Progenitor cell of endocrine pancreas (in vitro differentiated cells): ENCODE data around the gene KCNJ5. TPM values are rescaled to one million over a fixed set of nuclear protein-coding genes. Genes with fewer than 3 reads are reported as not detected.

Experiments used
- DNase-seq: peaks from one replicate; pipeline ENCODE4 v3.0.0; 2021; ENCODE audit warnings: low spot score; ENCODE audit not compliant: unreplicated experiment
- H3K27ac Mint-ChIP-seq: 2 replicates; pipeline ENCODE4 v1.8.0; 2021; ENCODE audit warnings: mild to moderate bottlenecking, moderate library complexity, mixed read lengths
- H3K27me3 Mint-ChIP-seq: 2 replicates; pipeline ENCODE4 v1.8.0; 2021; ENCODE audit warnings: mixed read lengths
- H3K36me3 Mint-ChIP-seq: 2 replicates; pipeline ENCODE4 v1.8.0; 2022; ENCODE audit warnings: mixed read lengths; ENCODE audit not compliant: insufficient read depth
- H3K4me1 Mint-ChIP-seq: 2 replicates; pipeline ENCODE4 v1.8.0; 2021; ENCODE audit warnings: low read depth, mixed read lengths
- H3K4me3 Mint-ChIP-seq: 2 replicates; pipeline ENCODE4 v1.8.0; 2021; ENCODE audit warnings: low read depth, mild to moderate bottlenecking, moderate library complexity, mixed read lengths
- H3K9me3 Mint-ChIP-seq: 2 replicates; pipeline ENCODE4 v1.8.0; 2021; ENCODE audit warnings: low read depth, mixed read lengths
- CTCF ChIP-seq: fragments of 200-600 bp; sonication (generic); IDR thresholded peaks from one replicate; pipeline ENCODE4 v1.5.0; 2021; ENCODE audit warnings: antibody characterized with exemption, mild to moderate bottlenecking; ENCODE audit not compliant: unreplicated experiment
- total RNA-seq: library from RNA; stranded (reverse); gene quantifications from 2 replicates; pipeline ENCODE4 v1.2.1, GENCODE V29; 2021

Gene KCNJ5
- total RNA-seq, 1 donor from 2014 or later = 1.1 TPM

GRCh38 chr11:128925250-128925600 lies 34.1 kb downstream of the KCNJ5 start:
- DNase-seq = no peak
- no peaks in the 10 kb centered on the region for H3K9me3 Mint-ChIP-seq
- H3K4me1 Mint-ChIP-seq = no peaks in the 10 kb centered on the region
- H3K4me3 Mint-ChIP-seq = no peak overlapping the region
- H3K27ac Mint-ChIP-seq = peak overlapping the region; percentile 35
- peaks cover 59% of the 10 kb centered on the region for H3K27me3 Mint-ChIP-seq
- H3K36me3 Mint-ChIP-seq = no peaks in the 10 kb centered on the region
- no peak for TF ChIP-seq CTCF

GRCh38 chr11:128926000-128926399 lies 34.8 kb downstream of the KCNJ5 start:
- H3K4me3 Mint-ChIP-seq = no peak overlapping the region
- peaks cover 51% of the 10 kb centered on the region for H3K27me3 Mint-ChIP-seq

GRCh38 chr11:128926437-128927107 lies 35.4 kb downstream of the KCNJ5 start:
- DNase-seq = no peak
- H3K9me3 Mint-ChIP-seq = no peaks in the 10 kb centered on the region
- no peak overlapping the region for H3K27ac Mint-ChIP-seq
- no peak overlapping the region for H3K4me3 Mint-ChIP-seq
- H3K27me3 Mint-ChIP-seq = peaks cover 46% of the 10 kb centered on the region
- no peaks in the 10 kb centered on the region for H3K4me1 Mint-ChIP-seq
- TF ChIP-seq CTCF = no peak
- no peaks in the 10 kb centered on the region for H3K36me3 Mint-ChIP-seq

More at GRCh38 chr11:128926000-128926399, 34.8 kb downstream of the KCNJ5 start:
- no peak for TF ChIP-seq CTCF
- Mint-ChIP-seq H3K36me3 (no peaks in the 10 kb centered on the region), H3K4me1 (no peaks in the 10 kb centered on the region), H3K9me3 (no peaks in the 10 kb centered on the region), H3K27ac (no peak overlapping the region)
- DNase-seq = no peak

- Mint-ChIP-seq H3K36me3 (no peaks in the 10 kb centered on the region), H3K4me3 (no peak overlapping the region), H3K27me3 (peaks cover 49% of the 10 kb centered on the region), H3K27ac (no peak overlapping the region), H3K4me1 (no peaks in the 10 kb centered on the region), H3K9me3 (no peaks in the 10 kb centered on the region)
- no peak for TF ChIP-seq CTCF
- no peak for DNase-seq
Measured at GRCh38 chr11:128927108-128927461, 35.9 kb downstream of the KCNJ5 start.

GRCh38 chr11:128927683-128928336 lies 36.7 kb downstream of the KCNJ5 start:
- Mint-ChIP-seq H3K27ac (no peak overlapping the region), H3K4me3 (no peak overlapping the region), H3K27me3 (peaks cover 49% of the 10 kb centered on the region), H3K4me1 (no peaks in the 10 kb centered on the region), H3K9me3 (no peaks in the 10 kb centered on the region), H3K36me3 (no peaks in the 10 kb centered on the region)
- no peak for DNase-seq
- TF ChIP-seq CTCF = no peak
